Mesodermal cell (in vitro differentiated cells): ENCODE measurements around the gene HSD3B7.

Experiments used
- H3K27ac ChIP-seq: 2 replicates; pipeline ENCODE4 v1.7.0; 2013; ENCODE audit warnings: mild to moderate bottlenecking, low read depth, low read length, moderate library complexity; ENCODE audit not compliant: severe bottlenecking
- H3K36me3 ChIP-seq: 2 replicates; pipeline ENCODE4 v1.7.1; 2013; ENCODE audit warnings: mild to moderate bottlenecking, low read length, moderate library complexity; ENCODE audit not compliant: control insufficient read depth, insufficient read depth
- H3K4me1 ChIP-seq: one replicate; pipeline ENCODE4 v1.7.1; 2013; ENCODE audit warnings: mild to moderate bottlenecking, low read length; ENCODE audit not compliant: insufficient read depth, control insufficient read depth, poor library complexity, severe bottlenecking
- H3K4me3 ChIP-seq: 2 replicates; pipeline ENCODE4 v1.7.0; 2013; ENCODE audit warnings: low read length, control low read depth, mild to moderate bottlenecking; ENCODE audit not compliant: insufficient read depth, poor library complexity, severe bottlenecking; ENCODE audit errors: extremely low read depth
- H3K9me3 ChIP-seq: 2 replicates; pipeline ENCODE4 v1.7.1; 2013; ENCODE audit warnings: mild to moderate bottlenecking, low read length, moderate library complexity; ENCODE audit not compliant: control insufficient read depth
- WGBS, 2 experiments: methylation state at CpG; one replicate each; pipeline ENCODE4 v1.1.5; 2013; ENCODE audit warnings: missing lambda C conversion rate in 2 of 2; ENCODE audit not compliant: insufficient coverage in 2 of 2; 5-methylcytosine and 5-hydroxymethylcytosine counted together

The HSD3B7 gene

GRCh38 chr16:30957456-30958174, 27.4 kb upstream of the HSD3B7 start, which contains the start of gene SETD1A:
SETD1A (plus strand) TSS chr16:30957754; CDS start chr16:30958732, 978 bp downstream.
- peaks cover 14% of the 10 kb centered on the region for H3K4me1 ChIP-seq
- H3K36me3 ChIP-seq, result peaks cover 39% of the 10 kb centered on the region
- H3K27ac ChIP-seq, result peak within 1 kb of the TSS; percentile 99
- WGBS, 2 experiments, result 0 to 1% methylated on average over 34 to 41 of the region's 85 CpGs
- no peaks in the 10 kb centered on the region for H3K9me3 ChIP-seq
- H3K4me3 ChIP-seq, result peak within 1 kb of the TSS; percentile 79

GRCh38 chr16:30958175-30959079, 26.6 kb upstream of the HSD3B7 start:
- Histone ChIP-seq H3K4me3 (peak overlapping the region; percentile 79), H3K36me3 (peaks cover 47% of the 10 kb centered on the region), H3K27ac (peak overlapping the region; percentile 99), H3K9me3 (no peaks in the 10 kb centered on the region), H3K4me1 (peaks cover 10% of the 10 kb centered on the region)
- WGBS, 2 experiments, result 30 to 55% methylated on average over 18 to 34 of the region's 55 CpGs

GRCh38 chr16:30961384-30961783, 23.6 kb upstream of the HSD3B7 start:
- Histone ChIP-seq H3K4me3 (no peak overlapping the region), H3K36me3 (peaks cover 75% of the 10 kb centered on the region), H3K9me3 (no peaks in the 10 kb centered on the region), H3K27ac (no peak overlapping the region), H3K4me1 (peaks cover 5% of the 10 kb centered on the region)
- WGBS, 2 experiments, result 94 to 97% methylated on average over 6 to 8 of the region's 11 CpGs

- Histone ChIP-seq H3K4me1 (no peaks in the 10 kb centered on the region), H3K9me3 (no peaks in the 10 kb centered on the region), H3K36me3 (peaks cover 95% of the 10 kb centered on the region), H3K27ac (no peak overlapping the region), H3K4me3 (no peak overlapping the region)
- 95 to 100% methylated on average over 8 to 17 of the region's 18 CpGs for WGBS, 2 experiments
Measured at GRCh38 chr16:30963925-30964511, 21.0 kb upstream of the HSD3B7 start.

GRCh38 chr16:30964574-30965226, 20.3 kb upstream of the HSD3B7 start:
- Histone ChIP-seq H3K4me1 (no peaks in the 10 kb centered on the region), H3K9me3 (no peaks in the 10 kb centered on the region), H3K36me3 (peaks cover 95% of the 10 kb centered on the region), H3K4me3 (no peak overlapping the region), H3K27ac (no peak overlapping the region)
- 95% methylated on average over 22 to 28 of the region's 33 CpGs for WGBS, 2 experiments

GRCh38 chr16:30965436-30965835, 19.6 kb upstream of the HSD3B7 start:
- Histone ChIP-seq H3K4me3 (no peak overlapping the region), H3K27ac (no peak overlapping the region), H3K4me1 (no peaks in the 10 kb centered on the region), H3K9me3 (no peaks in the 10 kb centered on the region), H3K36me3 (peaks cover 95% of the 10 kb centered on the region)
- 94 to 95% methylated on average over 8 to 9 of the region's 15 CpGs for WGBS, 2 experiments

- peaks cover 95% of the 10 kb centered on the region for H3K36me3 ChIP-seq
- 96 to 98% methylated on average over 12 to 18 of the region's 19 CpGs for WGBS, 2 experiments
- H3K4me1 ChIP-seq, result no peaks in the 10 kb centered on the region
- H3K27ac ChIP-seq, result no peak overlapping the region
- no peaks in the 10 kb centered on the region for H3K9me3 ChIP-seq
- H3K4me3 ChIP-seq, result no peak overlapping the region
Measured at GRCh38 chr16:30966033-30966619, 18.9 kb upstream of the HSD3B7 start.

GRCh38 chr16:30967795-30968194, 17.2 kb upstream of the HSD3B7 start:
- WGBS, 2 experiments, result 93 to 100% methylated on average over 3 to 4 of the region's 4 CpGs
- H3K4me1 ChIP-seq, result no peaks in the 10 kb centered on the region
- H3K4me3 ChIP-seq, result no peak overlapping the region
- no peak overlapping the region for H3K27ac ChIP-seq
- no peaks in the 10 kb centered on the region for H3K9me3 ChIP-seq
- H3K36me3 ChIP-seq, result peaks cover 94% of the 10 kb centered on the region

GRCh38 chr16:30969246-30969842, 15.7 kb upstream of the HSD3B7 start:
- WGBS, 2 experiments, result 93 to 95% methylated on average over 12 to 19 of the region's 19 CpGs
- H3K9me3 ChIP-seq, result no peaks in the 10 kb centered on the region
- H3K36me3 ChIP-seq, result peaks cover 94% of the 10 kb centered on the region
- no peak overlapping the region for H3K4me3 ChIP-seq
- H3K4me1 ChIP-seq, result no peaks in the 10 kb centered on the region
- H3K27ac ChIP-seq, result no peak overlapping the region

GRCh38 chr16:30971298-30971697, 13.7 kb upstream of the HSD3B7 start:
- Histone ChIP-seq H3K4me3 (no peak overlapping the region), H3K4me1 (peaks cover 3% of the 10 kb centered on the region), H3K36me3 (peaks cover 94% of the 10 kb centered on the region), H3K27ac (no peak overlapping the region), H3K9me3 (no peaks in the 10 kb centered on the region)
- WGBS, 2 experiments, result 94 to 95% methylated on average over 9 to 10 of the region's 14 CpGs
